HCEC 1CT (cell line): ENCODE measurements around the gene SH3RF2.
"Not testable (repeated sequence)": the region's sequence is repeated elsewhere in the genome, so short reads cannot be mapped to it uniquely, and the experiment has no call there.

ENCODE experiments used
- DNase-seq: peaks from one replicate; pipeline ENCODE4 v3.0.0-alpha.2; 2017

The SH3RF2 gene

DNA sequence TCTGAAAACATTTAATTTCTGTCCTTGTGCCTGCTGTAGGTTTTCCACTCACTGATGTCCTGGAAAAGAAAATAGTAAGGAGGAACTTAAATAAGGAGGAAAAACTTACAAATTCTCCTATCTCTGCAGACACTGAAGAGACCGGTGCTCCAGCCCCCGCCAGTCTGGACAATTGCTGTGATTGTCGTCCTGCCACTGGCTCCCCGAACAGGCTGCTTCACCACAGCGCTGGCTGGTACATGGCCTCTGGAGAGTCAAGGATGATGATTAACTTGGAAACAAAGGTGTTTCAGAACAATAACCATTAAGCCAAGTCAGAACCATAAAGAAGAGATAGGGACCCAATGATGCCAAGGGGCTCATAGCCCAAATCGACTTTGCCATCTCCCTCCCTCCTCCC lies 161.7 kb downstream of the SH3RF2 start:
- no peak for DNase-seq

DNA sequence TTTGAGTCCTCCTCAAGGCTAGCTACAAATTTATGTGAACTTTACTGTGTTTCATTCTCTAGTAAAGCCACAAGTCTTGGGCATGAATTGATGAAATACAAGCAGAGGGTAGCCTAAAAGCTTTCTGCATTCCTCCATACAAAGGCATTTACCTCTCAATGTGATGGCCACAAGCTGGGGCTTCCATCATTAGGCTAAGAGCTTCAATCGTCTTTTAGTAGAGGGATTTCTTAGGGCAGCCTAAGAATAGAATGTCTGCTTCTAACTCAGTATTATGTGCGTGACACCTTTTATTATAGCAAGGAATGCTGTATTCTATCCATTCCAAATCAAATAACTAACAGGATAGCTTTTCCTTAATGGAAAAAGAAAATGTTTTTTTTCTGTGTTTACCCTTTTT lies 165.3 kb downstream of the SH3RF2 start:
- no peak for DNase-seq

GRCh38 chr5:146103594-146103993 lies 167.2 kb downstream of the SH3RF2 start:
- DNase-seq = no peak

DNA sequence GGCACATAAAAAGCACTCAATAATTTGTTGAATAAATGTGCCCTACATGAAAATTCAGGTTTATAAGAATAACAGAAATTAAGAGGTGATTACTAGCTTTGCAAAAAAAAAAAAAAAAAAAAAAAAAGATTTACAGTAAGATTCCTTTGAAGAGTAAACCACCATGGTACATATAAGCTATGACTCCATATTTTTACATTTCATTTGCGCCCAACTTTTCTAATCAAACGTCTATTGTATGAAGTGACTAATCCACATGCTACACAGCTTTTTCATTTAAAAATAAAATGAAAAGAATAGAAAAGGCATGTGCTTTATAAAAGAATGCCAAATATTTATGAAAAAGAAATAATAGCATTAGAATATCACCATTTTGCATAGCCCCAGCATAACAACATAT lies 169.1 kb downstream of the SH3RF2 start, which contains the start of gene PLAC8L1:
PLAC8L1 (minus strand) TSS at position 101 of the 400 bp plus-strand sequence. CDS start 1,266 bp downstream, outside the sequence.
- no peak for DNase-seq

DNA sequence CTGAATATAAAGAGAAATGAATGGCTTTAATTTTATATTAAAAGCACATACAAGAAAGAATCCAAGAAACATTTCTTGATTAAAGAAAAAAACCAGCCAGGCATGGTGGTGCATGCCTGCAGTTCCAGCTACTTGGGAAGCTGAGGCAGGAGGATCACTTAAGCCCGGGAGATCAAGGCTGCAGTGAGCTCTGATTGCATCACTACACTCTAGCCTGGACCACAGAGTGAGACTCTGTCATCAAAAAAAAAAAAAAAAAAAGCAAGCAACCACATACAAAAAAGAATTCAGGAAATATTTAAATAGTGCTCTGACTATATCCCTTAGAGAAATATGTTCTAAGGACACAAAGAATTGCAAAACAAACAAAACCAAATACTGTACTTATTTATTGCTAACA lies 171.5 kb downstream of the SH3RF2 start:
- DNase-seq = peak; percentile 20

DNA sequence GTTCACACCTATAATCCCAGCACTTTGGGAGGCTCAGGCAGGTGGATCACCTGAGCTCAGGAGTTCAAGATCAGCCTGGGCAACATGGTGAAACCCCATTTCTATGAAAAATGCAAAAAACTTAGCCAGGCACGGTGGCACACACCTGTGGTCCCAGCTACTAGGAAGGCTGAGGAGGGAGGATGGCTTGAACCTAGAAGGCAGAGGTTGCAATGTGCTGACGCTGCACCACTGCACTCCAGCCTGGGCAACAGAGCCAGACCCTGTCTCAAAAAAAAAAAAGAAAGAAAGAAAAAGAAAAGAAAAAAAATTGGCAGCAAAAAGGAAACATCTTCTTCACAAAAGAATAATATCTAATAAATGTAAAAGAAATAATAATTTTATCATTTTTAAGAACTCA lies 172.5 kb downstream of the SH3RF2 start:
- not testable (repeated sequence) for DNase-seq

- no peak for DNase-seq
Measured at GRCh38 chr5:146109379-146109778, 173.0 kb downstream of the SH3RF2 start.

- DNase-seq = no peak
Measured at GRCh38 chr5:146111409-146111808, 175.0 kb downstream of the SH3RF2 start.

DNA sequence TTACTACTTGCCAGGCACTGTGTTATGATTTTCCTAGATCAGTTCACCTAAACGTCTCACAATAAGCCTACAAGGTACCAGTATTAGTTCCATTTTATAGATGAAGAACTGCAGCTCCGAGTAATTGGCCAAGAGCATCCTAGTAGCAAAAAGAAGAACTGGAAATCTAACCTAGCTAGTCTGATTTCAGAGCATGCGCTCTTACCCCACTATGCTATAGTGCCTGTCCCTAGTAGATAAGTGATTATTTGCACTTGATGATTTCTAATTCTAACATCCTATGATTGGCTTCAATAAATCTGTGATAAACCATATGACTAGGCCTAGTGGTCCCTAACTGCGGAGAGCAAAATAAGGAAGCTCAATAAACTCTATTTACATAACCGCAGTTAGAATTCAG lies 176.1 kb downstream of the SH3RF2 start:
- no peak for DNase-seq
